Peyer's patch (tissue), 4 donors: Measurements from ENCODE around the gene RFNG. TPM values are rescaled to one million over a fixed set of nuclear protein-coding genes. Genes with fewer than 3 reads are reported as not detected.

Experiments used
- DNase-seq, 3 donors: peaks; one replicate each; pipeline ENCODE4 v3.0.0-alpha.2; 2017 to 2019
- H3K27ac ChIP-seq, 4 donors: fragments of 200-600 bp; sonication (generic); one replicate each; pipeline ENCODE4 v1.5.1; 2016 to 2019
- H3K27me3 ChIP-seq, 2 donors: fragments of 200-600 bp; sonication (generic); one replicate each; pipeline ENCODE4 v1.5.1; 2019
- H3K36me3 ChIP-seq, 3 donors: fragments of 200-600 bp; sonication (generic); one replicate each; pipeline ENCODE4 v1.5.1; 2016 to 2019
- H3K4me1 ChIP-seq, 4 donors: fragments of 200-600 bp; sonication (generic); one replicate each; pipeline ENCODE4 v1.5.1; 2016 to 2019
- H3K4me3 ChIP-seq, 4 donors: fragments of 200-600 bp; sonication (generic); 1 replicate in 3 of 4; 2 replicates in 1 of 4; pipeline ENCODE4 v1.5.1; 2016 to 2019; ENCODE audit warnings: mild to moderate bottlenecking in 1 of 4
- H3K9me3 ChIP-seq, 4 donors: fragments of 200-600 bp; sonication (generic); one replicate each; pipeline ENCODE4 v1.5.1; 2016 to 2019; ENCODE audit warnings: mild to moderate bottlenecking in 1 of 4
- POLR2A ChIP-seq, 2 donors: fragments of 450-650 bp; IDR thresholded peaks; one replicate each; pipeline ENCODE4 v1.5.1; 2017; ENCODE audit warnings: antibody characterized with exemption in 2 of 2, mild to moderate bottlenecking in 2 of 2, moderate library complexity in 2 of 2
- total RNA-seq, 4 donors: library from RNA; depleted of rRNA; stranded (reverse); fragments of >200 nt; gene quantifications; one replicate each; pipeline ENCODE4 v1.1.0, GENCODE V29; 2016
- TF ChIP-seq, protein P1 (sequence below), 6 experiments: fragments of 450-650 bp in 4 of 6; fragments of 200-600 bp in 2 of 6; sonication (generic) in 1 of 6; IDR thresholded peaks; one replicate each; pipeline ENCODE4 v1.5.1; 2017 to 2019; ENCODE audit warnings: antibody characterized with exemption in 6 of 6, mild to moderate bottlenecking in 3 of 6, moderate library complexity in 1 of 6

RFNG gene
- total RNA-seq, 4 donors from 2014 or later = 42.9 to 65.7 (median 50.2) TPM

DNA sequence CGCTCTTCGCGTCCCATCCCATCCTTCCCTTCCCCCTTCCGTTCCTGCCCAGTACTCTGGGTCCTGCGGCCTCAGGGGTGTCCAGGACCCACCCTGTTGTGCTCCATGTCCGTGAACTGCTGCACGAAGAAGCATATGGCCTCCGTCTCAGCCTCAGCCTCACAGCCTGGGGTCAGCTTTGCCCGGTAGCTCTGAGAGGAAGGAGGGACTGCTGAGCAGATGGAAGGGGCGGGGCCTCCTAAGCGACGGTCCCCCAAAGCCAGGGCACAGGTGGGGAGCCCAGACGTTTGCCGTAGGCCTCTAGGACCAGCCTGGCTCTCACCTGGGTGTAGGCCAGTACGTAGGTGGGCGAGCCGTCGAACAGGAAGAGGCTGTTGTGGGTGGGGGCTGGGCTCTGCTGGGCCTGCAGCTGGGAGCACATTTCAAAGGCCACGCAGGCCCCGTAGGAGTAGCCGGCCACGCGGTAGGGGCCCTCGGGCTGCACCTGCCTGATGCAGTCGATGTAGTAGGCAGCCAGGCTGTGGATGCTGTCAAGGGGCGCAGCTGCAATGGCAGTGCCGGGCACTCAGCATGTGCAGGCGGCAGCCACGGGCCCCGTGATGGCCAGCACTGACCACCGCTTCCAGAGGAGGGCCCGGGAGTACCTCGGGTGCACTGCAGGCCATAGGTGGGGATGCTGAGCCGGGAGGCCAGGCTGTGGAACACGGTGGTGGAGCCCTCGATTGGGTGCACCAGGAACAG is 28.6 kb upstream of the RFNG start:
- Histone ChIP-seq H3K27me3 (no peaks in the 10 kb centered on the region), H3K4me3 (no peak overlapping the region), H3K9me3 (no peaks in the 10 kb centered on the region), H3K36me3 (peaks cover 0 to 71% (median 0%) of the 10 kb centered on the region in 3 donors), H3K27ac (no peak overlapping the region), H3K4me1 (no peaks in the 10 kb centered on the region)
- TF ChIP-seq, protein P1, sequence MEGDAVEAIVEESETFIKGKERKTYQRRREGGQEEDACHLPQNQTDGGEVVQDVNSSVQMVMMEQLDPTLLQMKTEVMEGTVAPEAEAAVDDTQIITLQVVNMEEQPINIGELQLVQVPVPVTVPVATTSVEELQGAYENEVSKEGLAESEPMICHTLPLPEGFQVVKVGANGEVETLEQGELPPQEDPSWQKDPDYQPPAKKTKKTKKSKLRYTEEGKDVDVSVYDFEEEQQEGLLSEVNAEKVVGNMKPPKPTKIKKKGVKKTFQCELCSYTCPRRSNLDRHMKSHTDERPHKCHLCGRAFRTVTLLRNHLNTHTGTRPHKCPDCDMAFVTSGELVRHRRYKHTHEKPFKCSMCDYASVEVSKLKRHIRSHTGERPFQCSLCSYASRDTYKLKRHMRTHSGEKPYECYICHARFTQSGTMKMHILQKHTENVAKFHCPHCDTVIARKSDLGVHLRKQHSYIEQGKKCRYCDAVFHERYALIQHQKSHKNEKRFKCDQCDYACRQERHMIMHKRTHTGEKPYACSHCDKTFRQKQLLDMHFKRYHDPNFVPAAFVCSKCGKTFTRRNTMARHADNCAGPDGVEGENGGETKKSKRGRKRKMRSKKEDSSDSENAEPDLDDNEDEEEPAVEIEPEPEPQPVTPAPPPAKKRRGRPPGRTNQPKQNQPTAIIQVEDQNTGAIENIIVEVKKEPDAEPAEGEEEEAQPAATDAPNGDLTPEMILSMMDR (IDR thresholded peaks at IDR 0.05) = no peak
- TF ChIP-seq POLR2A (IDR thresholded peaks at IDR 0.05) = no peak
- DNase-seq = no peak

DNA sequence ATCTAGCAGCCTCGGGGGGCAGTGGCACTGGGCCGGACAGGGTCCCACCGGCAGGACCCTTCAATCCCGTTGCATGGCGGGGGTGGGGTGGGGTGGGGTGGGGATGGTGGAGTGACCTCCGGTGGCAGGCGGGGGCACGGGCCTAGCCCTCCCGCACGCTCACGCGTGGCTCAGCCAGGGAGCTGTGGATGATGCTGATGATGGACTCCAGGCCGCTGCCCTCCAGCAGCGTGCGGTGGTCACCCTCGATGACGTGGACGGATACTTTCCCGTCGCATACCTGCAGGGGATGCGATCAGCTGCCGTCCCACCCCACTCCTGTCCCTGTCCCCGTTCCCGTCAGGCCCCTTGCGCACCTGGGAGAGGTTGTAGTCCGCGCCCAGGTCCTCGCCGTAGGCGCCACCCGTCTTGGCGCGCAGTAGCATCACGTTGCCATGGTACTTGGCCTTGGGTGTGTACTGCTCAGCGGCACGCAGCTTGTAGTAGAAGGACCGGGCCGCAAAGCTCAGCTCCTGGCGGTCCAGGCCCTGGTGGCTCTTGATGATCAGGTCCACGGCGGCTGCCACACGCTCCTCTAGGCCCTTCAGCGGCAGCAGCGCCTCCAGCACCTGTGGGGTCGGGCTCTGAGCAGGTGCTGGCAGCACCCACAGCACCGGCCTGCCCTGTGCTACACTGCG is 27.5 kb upstream of the RFNG start:
- TF ChIP-seq, protein P1 (IDR thresholded peaks at IDR 0.05) = no peak
- TF ChIP-seq POLR2A (IDR thresholded peaks at IDR 0.05) = no peak
- Histone ChIP-seq H3K9me3 (no peaks in the 10 kb centered on the region), H3K4me3 (no peak overlapping the region), H3K27ac (no peak overlapping the region), H3K4me1 (no peaks in the 10 kb centered on the region), H3K36me3 (peaks cover 0 to 60% (median 0%) of the 10 kb centered on the region in 3 donors), H3K27me3 (no peaks in the 10 kb centered on the region)
- DNase-seq = no peak

DNA sequence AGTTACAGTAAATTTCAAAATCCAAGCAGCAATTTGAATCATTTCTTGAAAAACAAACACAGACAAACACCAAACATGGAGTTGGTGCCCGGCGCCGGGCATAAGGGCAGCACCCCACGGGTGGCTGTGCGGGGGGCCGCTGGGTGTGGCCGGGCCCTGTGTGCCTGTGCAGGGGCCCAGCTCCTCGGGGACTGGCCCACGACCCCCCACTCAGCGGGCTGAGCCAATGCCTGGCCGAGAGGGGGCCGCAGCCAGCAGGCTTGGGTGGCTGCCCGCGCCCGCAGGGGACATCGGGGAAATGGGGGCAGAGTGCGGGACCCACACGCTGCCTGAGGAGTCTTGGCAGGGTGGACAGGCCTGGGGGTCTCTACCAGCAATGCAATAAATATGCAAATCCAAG is 26.8 kb upstream of the RFNG start:
- H3K27ac ChIP-seq = no peak overlapping the region
- TF ChIP-seq, protein P1 (IDR thresholded peaks at IDR 0.05) = no peak
- no peaks in the 10 kb centered on the region for H3K4me1 ChIP-seq
- H3K9me3 ChIP-seq = no peaks in the 10 kb centered on the region
- no peaks in the 10 kb centered on the region for H3K27me3 ChIP-seq
- peaks cover 0 to 53% (median 0%) of the 10 kb centered on the region in 3 donors for H3K36me3 ChIP-seq
- no peak for DNase-seq
- no peak overlapping the region for H3K4me3 ChIP-seq

DNA sequence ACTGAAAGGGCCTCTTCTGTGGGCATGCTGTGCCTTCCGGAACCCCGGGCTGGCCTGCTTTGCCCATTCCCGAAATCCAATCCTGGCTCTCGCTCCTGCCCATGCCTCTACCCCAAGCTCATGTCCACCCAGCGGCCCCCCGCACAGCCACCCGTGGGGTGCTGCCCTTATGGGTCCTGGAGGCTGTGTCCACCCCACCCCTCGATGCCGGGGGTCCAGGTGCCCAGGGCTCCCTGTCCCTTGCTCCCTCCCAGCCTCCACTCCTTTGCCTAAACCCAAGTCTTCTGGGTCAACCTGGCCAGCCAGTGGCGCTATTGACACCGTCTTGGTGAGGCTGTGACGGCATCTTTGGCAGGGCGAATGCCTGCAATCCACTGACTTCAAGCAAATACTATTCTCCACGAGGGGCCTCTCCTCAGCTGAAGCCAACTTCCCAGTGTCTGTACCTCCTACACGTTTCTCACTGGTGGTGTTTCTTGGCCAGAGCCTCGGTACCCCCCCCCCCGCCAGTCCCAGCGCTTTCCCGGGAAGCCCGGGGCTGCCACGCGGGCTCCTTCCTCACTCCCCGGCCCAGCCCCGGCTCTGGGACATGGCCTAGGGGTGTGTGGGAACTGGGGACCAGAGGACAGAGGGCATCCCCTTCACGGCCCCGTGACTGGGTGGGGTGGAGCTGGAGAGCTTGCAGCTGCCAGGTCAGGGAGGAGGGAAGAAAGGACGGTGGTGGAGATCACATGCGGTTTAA is 26.2 kb upstream of the RFNG start:
- DNase-seq = no peak

DNA sequence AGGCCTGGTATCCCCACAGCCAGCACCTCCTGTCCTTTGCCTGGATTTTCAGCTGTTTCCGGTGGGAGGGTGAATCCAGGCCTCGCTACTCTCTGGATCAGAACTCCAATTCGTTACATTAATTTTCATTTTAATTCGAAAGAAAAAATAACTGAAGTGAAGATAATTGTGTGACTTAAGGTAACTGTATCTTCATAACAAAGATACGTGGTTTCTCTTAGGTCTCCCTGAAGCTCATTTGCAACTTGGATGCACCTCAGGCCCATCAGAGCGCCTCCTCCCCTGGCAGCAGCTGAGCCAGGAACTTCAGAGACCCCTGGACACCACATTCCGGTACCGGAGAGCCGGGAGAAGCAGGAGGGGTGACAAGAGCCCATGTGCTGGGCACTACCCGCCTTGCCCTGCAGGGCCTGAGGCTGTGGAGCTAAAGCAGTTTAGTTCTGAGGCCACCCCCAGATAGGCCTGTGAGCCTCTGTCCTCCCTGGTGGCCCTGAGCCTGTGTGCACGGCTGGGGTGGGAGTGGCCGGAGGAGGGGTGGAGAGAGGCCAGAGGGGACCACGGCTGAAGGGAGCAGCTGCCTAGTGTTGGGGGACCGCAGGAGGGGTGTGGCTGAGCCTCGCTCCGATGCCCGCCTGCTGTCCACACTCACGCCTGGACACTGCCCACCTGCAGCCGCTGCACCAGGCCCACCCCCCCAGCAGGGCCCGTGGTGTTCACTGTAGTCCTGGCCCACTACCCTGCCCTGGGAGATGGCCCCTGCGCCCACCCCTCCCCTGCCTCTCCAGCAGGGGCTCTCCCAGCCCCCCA is 25.4 kb upstream of the RFNG start:
- no peak for DNase-seq
- H3K4me3 ChIP-seq = no peak overlapping the region
- H3K36me3 ChIP-seq = peaks cover 0 to 38% (median 0%) of the 10 kb centered on the region in 3 donors
- no peak overlapping the region for H3K27ac ChIP-seq
- H3K27me3 ChIP-seq = no peaks in the 10 kb centered on the region
- H3K4me1 ChIP-seq = no peaks in the 10 kb centered on the region
- H3K9me3 ChIP-seq = no peaks in the 10 kb centered on the region
- TF ChIP-seq POLR2A (IDR thresholded peaks at IDR 0.05) = no peak
- TF ChIP-seq, protein P1 (IDR thresholded peaks at IDR 0.05) = no peak

More for the DNA sequence above, 26.2 kb upstream of the RFNG start:
- TF ChIP-seq POLR2A (IDR thresholded peaks at IDR 0.05) = no peak
- Histone ChIP-seq H3K36me3 (peaks cover 0 to 46% (median 0%) of the 10 kb centered on the region in 3 donors), H3K4me1 (no peaks in the 10 kb centered on the region), H3K9me3 (no peaks in the 10 kb centered on the region), H3K27ac (no peak overlapping the region), H3K27me3 (no peaks in the 10 kb centered on the region), H3K4me3 (no peak overlapping the region)
